T-helper 2 cell treated with Interferon-gamma antibody and Interleukin-4, amounts not matched to agents 5 μg/mL and 100 μg/mL, for 36 hours (primary cell): ENCODE data around the gene CFAP298.

Experiments
- DNase-seq: peaks from one replicate; pipeline ENCODE4 v3.0.0; 2021; ENCODE audit warnings: low spot score
- H3K27ac Mint-ChIP-seq: one replicate; pipeline ENCODE4 v1.8.0; 2021; ENCODE audit warnings: mild to moderate bottlenecking, mixed read lengths
- H3K27me3 Mint-ChIP-seq: one replicate; pipeline ENCODE4 v1.8.0; 2021; ENCODE audit warnings: low read depth, mixed read lengths
- H3K36me3 Mint-ChIP-seq: one replicate; pipeline ENCODE4 v1.8.0; 2021; ENCODE audit warnings: low read depth, mixed read lengths
- H3K4me1 Mint-ChIP-seq: one replicate; pipeline ENCODE4 v1.8.0; 2021; ENCODE audit warnings: low read depth, mixed read lengths
- H3K4me3 Mint-ChIP-seq: one replicate; pipeline ENCODE4 v1.8.0; 2022; ENCODE audit warnings: mild to moderate bottlenecking, moderate library complexity, mixed read lengths
- H3K9me3 Mint-ChIP-seq: one replicate; pipeline ENCODE4 v1.8.0; 2021; ENCODE audit warnings: mixed read lengths

CFAP298 gene

GRCh38 chr21:32587120-32587519 is 25.1 kb downstream of the CFAP298 start:
- Mint-ChIP-seq H3K4me3 (no peak overlapping the region), H3K27ac (no peak overlapping the region), H3K9me3 (no peaks in the 10 kb centered on the region), H3K4me1 (no peaks in the 10 kb centered on the region), H3K36me3 (no peaks in the 10 kb centered on the region), H3K27me3 (no peaks in the 10 kb centered on the region)
- DNase-seq: no peak

- no peak overlapping the region for H3K4me3 Mint-ChIP-seq
- no peaks in the 10 kb centered on the region for H3K4me1 Mint-ChIP-seq
- no peak for DNase-seq
- H3K27ac Mint-ChIP-seq: no peak overlapping the region
- no peaks in the 10 kb centered on the region for H3K36me3 Mint-ChIP-seq
- H3K9me3 Mint-ChIP-seq: no peaks in the 10 kb centered on the region
- H3K27me3 Mint-ChIP-seq: no peaks in the 10 kb centered on the region
These were observed 26.2 kb downstream of the CFAP298 start for GRCh38 chr21:32585970-32586369.

- no peaks in the 10 kb centered on the region for H3K27me3 Mint-ChIP-seq
- no peaks in the 10 kb centered on the region for H3K4me1 Mint-ChIP-seq
- no peak within 1 kb of the TSS for H3K4me3 Mint-ChIP-seq
These were observed 27.0 kb downstream of the CFAP298 start, which contains the start of gene TCP10L for GRCh38 chr21:32585042-32585710. Gene TCP10L, minus strand, starts transcription at chr21:32585523. Its CDS starts 1,219 bp downstream, at chr21:32584304.

GRCh38 chr21:32584472-32584871 is 27.7 kb downstream of the CFAP298 start:
- no peak for DNase-seq
- H3K27me3 Mint-ChIP-seq: no peaks in the 10 kb centered on the region
- no peaks in the 10 kb centered on the region for H3K4me1 Mint-ChIP-seq
- H3K4me3 Mint-ChIP-seq: no peak overlapping the region
- H3K9me3 Mint-ChIP-seq: no peaks in the 10 kb centered on the region
- no peak overlapping the region for H3K27ac Mint-ChIP-seq
- H3K36me3 Mint-ChIP-seq: no peaks in the 10 kb centered on the region

More at GRCh38 chr21:32585042-32585710, 27.0 kb downstream of the CFAP298 start, which contains the start of gene TCP10L:
- Mint-ChIP-seq H3K9me3 (no peaks in the 10 kb centered on the region), H3K27ac (no peak within 1 kb of the TSS), H3K36me3 (no peaks in the 10 kb centered on the region)
- DNase-seq: no peak

GRCh38 chr21:32581732-32582131 is 30.4 kb downstream of the CFAP298 start:
- no peaks in the 10 kb centered on the region for H3K9me3 Mint-ChIP-seq
- no peaks in the 10 kb centered on the region for H3K27me3 Mint-ChIP-seq
- H3K4me1 Mint-ChIP-seq: no peaks in the 10 kb centered on the region
- no peak overlapping the region for H3K4me3 Mint-ChIP-seq
- no peak for DNase-seq
- H3K36me3 Mint-ChIP-seq: no peaks in the 10 kb centered on the region
- H3K27ac Mint-ChIP-seq: no peak overlapping the region

GRCh38 chr21:32580949-32581348 is 31.2 kb downstream of the CFAP298 start:
- Mint-ChIP-seq H3K4me1 (no peaks in the 10 kb centered on the region), H3K4me3 (no peak overlapping the region), H3K9me3 (no peaks in the 10 kb centered on the region), H3K36me3 (no peaks in the 10 kb centered on the region), H3K27me3 (no peaks in the 10 kb centered on the region), H3K27ac (no peak overlapping the region)
- no peak for DNase-seq

GRCh38 chr21:32578107-32578691 is 34.0 kb downstream of the CFAP298 start:
- H3K27me3 Mint-ChIP-seq: no peaks in the 10 kb centered on the region
- no peaks in the 10 kb centered on the region for H3K9me3 Mint-ChIP-seq
- no peaks in the 10 kb centered on the region for H3K4me1 Mint-ChIP-seq
- H3K27ac Mint-ChIP-seq: no peak overlapping the region
- no peak for DNase-seq
- H3K4me3 Mint-ChIP-seq: no peak overlapping the region
- H3K36me3 Mint-ChIP-seq: no peaks in the 10 kb centered on the region

- Mint-ChIP-seq H3K36me3 (no peaks in the 10 kb centered on the region), H3K9me3 (no peaks in the 10 kb centered on the region)
- no peak for DNase-seq
These were observed 36.2 kb downstream of the CFAP298 start for GRCh38 chr21:32576011-32576410.

GRCh38 chr21:32574946-32575925 is 36.9 kb downstream of the CFAP298 start:
- peaks cover 7% of the 10 kb centered on the region for H3K4me1 Mint-ChIP-seq
- no peak overlapping the region for H3K27ac Mint-ChIP-seq
- no peaks in the 10 kb centered on the region for H3K36me3 Mint-ChIP-seq
- no peaks in the 10 kb centered on the region for H3K9me3 Mint-ChIP-seq
- no peak overlapping the region for H3K4me3 Mint-ChIP-seq
- H3K27me3 Mint-ChIP-seq: no peaks in the 10 kb centered on the region
- no peak for DNase-seq

More at GRCh38 chr21:32576011-32576410, 36.2 kb downstream of the CFAP298 start:
- Mint-ChIP-seq H3K27ac (no peak overlapping the region), H3K27me3 (no peaks in the 10 kb centered on the region), H3K4me1 (peaks cover under 1% of the 10 kb centered on the region), H3K4me3 (no peak overlapping the region)

- no peak overlapping the region for H3K27ac Mint-ChIP-seq
- no peaks in the 10 kb centered on the region for H3K36me3 Mint-ChIP-seq
- H3K27me3 Mint-ChIP-seq: no peaks in the 10 kb centered on the region
- no peak for DNase-seq
- no peaks in the 10 kb centered on the region for H3K9me3 Mint-ChIP-seq
- H3K4me3 Mint-ChIP-seq: no peak overlapping the region
- peaks cover 15% of the 10 kb centered on the region for H3K4me1 Mint-ChIP-seq
These were observed 39.4 kb downstream of the CFAP298 start for GRCh38 chr21:32572574-32573420.

- DNase-seq: no peak
- peaks cover 15% of the 10 kb centered on the region for H3K4me1 Mint-ChIP-seq
- H3K27me3 Mint-ChIP-seq: no peaks in the 10 kb centered on the region
- peaks cover 2% of the 10 kb centered on the region for H3K9me3 Mint-ChIP-seq
- no peak overlapping the region for H3K27ac Mint-ChIP-seq
- no peaks in the 10 kb centered on the region for H3K36me3 Mint-ChIP-seq
- H3K4me3 Mint-ChIP-seq: peak overlapping the region; percentile 86
These were observed 41.7 kb downstream of the CFAP298 start for GRCh38 chr21:32570456-32570855.

GRCh38 chr21:32569261-32570230 is 42.6 kb downstream of the CFAP298 start:
- Mint-ChIP-seq H3K4me3 (peak overlapping the region; percentile 86), H3K4me1 (peaks cover 15% of the 10 kb centered on the region)

More at GRCh38 chr21:32569261-32570230, 42.6 kb downstream of the CFAP298 start:
- Mint-ChIP-seq H3K9me3 (peaks cover 12% of the 10 kb centered on the region), H3K27ac (peak overlapping the region; percentile 50), H3K27me3 (no peaks in the 10 kb centered on the region), H3K36me3 (no peaks in the 10 kb centered on the region)
- peak; percentile 69 for DNase-seq
